ENCODE data around the gene COBL.
"Not testable (repeated sequence)": the region's sequence is repeated elsewhere in the genome, so short reads cannot be mapped to it uniquely, and the experiment has no call there.

The COBL gene

GRCh38 chr7:51217804-51218203, 98.8 kb downstream of the COBL start:
- no peak overlapping the region for H3K4me3 ChIP-seq (ENCODE audit: low read depth, low read length)
- no peak for TF ChIP-seq CTCF (IDR thresholded peaks at IDR 0.05; ENCODE audit: borderline replicate concordance, insufficient read depth, low read depth, low read length)

GRCh38 chr7:51214098-51214497, 102.5 kb downstream of the COBL start:
- no peak for TF ChIP-seq CTCF (IDR thresholded peaks at IDR 0.05; ENCODE audit: borderline replicate concordance, insufficient read depth, low read depth, low read length)
- H3K4me3 ChIP-seq (ENCODE audit: low read depth, low read length): no peak overlapping the region

DNA sequence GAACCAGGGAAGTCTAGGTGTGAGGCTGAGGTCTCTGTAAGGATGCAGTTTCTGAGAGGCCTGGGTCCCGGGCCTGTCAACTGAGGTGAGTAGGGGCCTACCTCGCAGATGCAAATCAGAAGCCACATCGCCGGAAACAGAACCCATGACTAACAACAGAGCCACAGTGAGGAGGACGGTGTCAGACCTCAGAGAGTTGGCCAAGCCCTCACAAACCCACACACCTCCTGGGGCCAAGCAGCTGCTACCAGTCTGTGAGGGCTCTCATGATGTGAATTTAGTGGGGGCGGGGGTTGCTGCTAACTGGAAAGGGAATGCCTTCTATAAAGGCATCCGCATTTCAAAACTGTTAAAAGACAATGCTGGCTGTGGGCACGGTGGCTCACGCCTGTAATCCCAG, 103.0 kb downstream of the COBL start:
- no peak for TF ChIP-seq CTCF (IDR thresholded peaks at IDR 0.05; ENCODE audit: borderline replicate concordance, insufficient read depth, low read depth, low read length)
- H3K4me3 ChIP-seq (ENCODE audit: low read depth, low read length): no peak overlapping the region

DNA sequence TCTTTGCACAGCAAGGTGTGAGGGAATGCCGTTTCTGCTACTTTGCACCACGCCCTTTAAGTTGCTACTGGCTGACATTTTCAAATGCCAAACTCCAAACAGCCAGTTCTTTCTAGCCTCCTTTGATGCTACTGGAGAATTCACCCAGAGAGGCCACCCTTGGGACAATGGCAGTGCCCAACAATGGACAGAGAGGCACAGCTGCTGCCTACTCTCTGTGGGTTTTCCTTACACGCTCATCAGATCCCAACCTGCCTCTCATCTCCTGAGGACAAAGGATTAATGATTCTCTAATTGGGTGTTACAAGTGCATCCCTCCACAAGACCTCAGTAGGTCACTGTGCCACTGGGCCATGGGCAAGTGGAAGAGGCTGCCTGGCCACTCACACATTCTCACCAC, 105.8 kb downstream of the COBL start:
- no peak overlapping the region for H3K4me3 ChIP-seq (ENCODE audit: low read depth, low read length)
- no peak for TF ChIP-seq CTCF (IDR thresholded peaks at IDR 0.05; ENCODE audit: borderline replicate concordance, insufficient read depth, low read depth, low read length)

- no peak for TF ChIP-seq CTCF (IDR thresholded peaks at IDR 0.05; ENCODE audit: borderline replicate concordance, insufficient read depth, low read depth, low read length)
- no peak overlapping the region for H3K4me3 ChIP-seq (ENCODE audit: low read depth, low read length)
Measured at GRCh38 chr7:51209426-51209825, 107.2 kb downstream of the COBL start.

- H3K4me3 ChIP-seq (ENCODE audit: low read depth, low read length): not testable (repeated sequence)
Measured at GRCh38 chr7:51208125-51208524, 108.5 kb downstream of the COBL start.

DNA sequence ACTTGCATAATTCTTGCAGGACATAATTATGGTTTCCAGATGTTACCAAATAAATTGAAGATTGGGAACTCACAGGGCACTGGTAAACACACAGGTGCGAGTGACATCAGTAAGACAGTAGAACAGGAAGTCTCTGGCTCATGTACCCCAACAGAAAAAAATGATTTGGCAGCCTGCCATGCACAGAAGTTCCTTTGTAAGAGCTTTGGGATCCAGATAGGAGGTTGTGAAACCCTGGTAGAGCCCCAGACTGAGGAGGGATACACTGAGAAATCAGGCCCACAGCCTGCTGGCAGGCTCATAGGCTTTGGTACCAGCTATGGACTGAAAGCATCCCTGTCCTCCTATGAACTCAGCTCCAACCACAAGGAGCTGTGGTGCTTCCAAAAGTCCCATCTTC, 118.0 kb downstream of the COBL start:
- H3K4me3 ChIP-seq (ENCODE audit: low read depth, low read length): no peak overlapping the region
- no peak for TF ChIP-seq CTCF (IDR thresholded peaks at IDR 0.05; ENCODE audit: borderline replicate concordance, insufficient read depth, low read depth, low read length)

DNA sequence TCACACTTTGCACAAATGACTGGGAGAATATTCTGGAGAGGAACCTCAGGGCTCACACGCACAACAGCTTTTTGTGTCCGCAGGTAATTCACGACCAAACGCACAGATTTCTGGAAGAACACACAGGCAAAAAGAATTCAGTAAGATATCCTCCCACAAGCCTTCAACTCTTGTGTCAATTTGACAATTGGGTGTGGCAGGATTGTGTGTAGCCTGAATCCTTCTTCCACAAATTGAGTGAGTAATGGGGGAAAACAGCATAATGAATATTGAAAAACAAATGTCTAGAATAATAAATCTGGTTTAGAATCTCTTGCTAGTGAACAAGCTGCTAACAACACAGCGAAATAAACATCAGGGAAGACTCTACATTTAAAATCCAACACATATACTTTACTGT, 125.6 kb downstream of the COBL start:
- H3K4me3 ChIP-seq (ENCODE audit: low read depth, low read length): no peak overlapping the region
- TF ChIP-seq CTCF (IDR thresholded peaks at IDR 0.05; ENCODE audit: borderline replicate concordance, insufficient read depth, low read depth, low read length): no peak
